ENCODE results near the gene MIS18A. TPM values are rescaled to one million over a fixed set of nuclear protein-coding genes. Genes with fewer than 3 reads are reported as not detected.

MIS18A gene
- total RNA-seq, 1 experiment from 2014 or later: 55.9 TPM

- TF ChIP-seq, protein P1, sequence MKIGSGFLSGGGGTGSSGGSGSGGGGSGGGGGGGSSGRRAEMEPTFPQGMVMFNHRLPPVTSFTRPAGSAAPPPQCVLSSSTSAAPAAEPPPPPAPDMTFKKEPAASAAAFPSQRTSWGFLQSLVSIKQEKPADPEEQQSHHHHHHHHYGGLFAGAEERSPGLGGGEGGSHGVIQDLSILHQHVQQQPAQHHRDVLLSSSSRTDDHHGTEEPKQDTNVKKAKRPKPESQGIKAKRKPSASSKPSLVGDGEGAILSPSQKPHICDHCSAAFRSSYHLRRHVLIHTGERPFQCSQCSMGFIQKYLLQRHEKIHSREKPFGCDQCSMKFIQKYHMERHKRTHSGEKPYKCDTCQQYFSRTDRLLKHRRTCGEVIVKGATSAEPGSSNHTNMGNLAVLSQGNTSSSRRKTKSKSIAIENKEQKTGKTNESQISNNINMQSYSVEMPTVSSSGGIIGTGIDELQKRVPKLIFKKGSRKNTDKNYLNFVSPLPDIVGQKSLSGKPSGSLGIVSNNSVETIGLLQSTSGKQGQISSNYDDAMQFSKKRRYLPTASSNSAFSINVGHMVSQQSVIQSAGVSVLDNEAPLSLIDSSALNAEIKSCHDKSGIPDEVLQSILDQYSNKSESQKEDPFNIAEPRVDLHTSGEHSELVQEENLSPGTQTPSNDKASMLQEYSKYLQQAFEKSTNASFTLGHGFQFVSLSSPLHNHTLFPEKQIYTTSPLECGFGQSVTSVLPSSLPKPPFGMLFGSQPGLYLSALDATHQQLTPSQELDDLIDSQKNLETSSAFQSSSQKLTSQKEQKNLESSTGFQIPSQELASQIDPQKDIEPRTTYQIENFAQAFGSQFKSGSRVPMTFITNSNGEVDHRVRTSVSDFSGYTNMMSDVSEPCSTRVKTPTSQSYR (CRISPR knock-in tag; IDR thresholded peaks at IDR 0.05): no peak
- TF ChIP-seq ZMAT4 (CRISPR knock-in tag; IDR thresholded peaks at IDR 0.05): no peak
- no peak for TF ChIP-seq NFYB (CRISPR knock-in tag; conservative IDR thresholded peaks at IDR 0.05; ENCODE audit: low read depth)
- no peak for TF ChIP-seq PREB (CRISPR knock-in tag; IDR thresholded peaks at IDR 0.05; ENCODE audit: borderline replicate concordance)
- TF ChIP-seq, protein P2, sequence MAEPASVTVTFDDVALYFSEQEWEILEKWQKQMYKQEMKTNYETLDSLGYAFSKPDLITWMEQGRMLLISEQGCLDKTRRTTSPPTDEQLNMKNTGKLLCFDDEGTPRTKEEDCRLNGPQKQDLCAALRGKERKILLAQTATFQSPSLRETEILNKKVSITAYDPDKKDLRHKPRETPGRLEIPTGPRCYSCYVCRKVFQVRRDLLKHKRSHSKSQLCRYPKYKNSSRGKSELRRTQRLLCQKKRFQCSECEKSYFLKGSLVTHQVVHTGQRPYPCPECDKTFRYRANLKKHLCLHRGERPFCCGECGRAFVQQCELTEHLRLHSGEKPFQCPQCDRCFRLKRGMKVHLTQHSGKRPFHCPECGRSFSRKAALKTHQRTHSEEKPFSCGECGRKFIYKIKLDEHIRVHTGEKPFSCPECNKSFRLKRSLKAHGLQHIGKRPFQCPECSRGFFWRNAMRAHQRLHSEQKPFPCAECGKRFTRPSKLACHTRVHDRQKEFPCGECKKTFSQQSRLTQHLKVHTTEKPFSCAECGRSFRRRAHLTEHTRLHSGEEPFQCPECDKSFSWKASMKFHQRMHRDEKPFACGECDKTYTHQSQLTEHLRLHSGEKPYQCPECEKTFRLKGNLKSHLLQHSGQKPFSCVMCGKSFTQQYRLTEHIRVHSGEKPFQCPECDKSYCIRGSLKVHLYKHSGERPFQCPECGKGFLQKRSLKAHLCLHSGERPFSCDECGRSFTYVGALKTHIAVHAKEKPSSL (CRISPR knock-in tag; conservative IDR thresholded peaks at IDR 0.05): no peak
- no peak for TF ChIP-seq TEAD4 (CRISPR knock-in tag; IDR thresholded peaks at IDR 0.05)
- TF ChIP-seq ZNF317 (CRISPR knock-in tag; IDR thresholded peaks at IDR 0.05; ENCODE audit: borderline replicate concordance, low read depth): no peak
These were observed 21.8 kb downstream of the MIS18A start (continued) for GRCh38 chr21:32256873-32257620.

DNA sequence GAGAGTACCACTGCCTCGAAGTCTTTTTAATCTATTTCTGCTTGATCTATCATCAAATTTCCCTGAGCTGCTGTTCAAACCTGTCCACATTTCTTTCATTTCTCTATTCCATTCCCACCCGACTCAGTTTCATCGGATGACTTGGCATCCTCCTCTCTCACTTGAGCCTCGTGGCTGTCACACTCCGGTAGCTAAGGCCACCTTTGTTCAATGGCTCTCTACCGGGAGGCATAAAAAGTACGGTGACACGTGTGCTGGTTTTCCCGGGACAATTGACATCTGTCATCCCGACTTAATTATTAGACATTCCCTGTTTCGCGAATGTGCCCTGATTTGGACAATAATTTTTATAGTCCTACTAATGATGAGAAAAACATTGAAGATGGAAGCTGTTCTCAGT lies 22.6 kb downstream of the MIS18A start:
- H3K27me3 Mint-ChIP-seq (ENCODE audit: low read depth): no peaks in the 10 kb centered on the region; the same call in 1 of the 2 replicates
- H3K9me3 Mint-ChIP-seq: peaks cover 4% of the 10 kb centered on the region; the same call in 1 of the 2 replicates
- ChIA-PET CTCF (interaction anchor here (4.1 kb wide), 1 partner anchor 264 kb away, joined by 26 read pairs; no protein-coding TSS in a partner anchor), POLR2A (no interaction called here)
- no peak for ATAC-seq
- H3K27ac Mint-ChIP-seq: no peak overlapping the region
- no peak for DNase-seq (ENCODE audit: low spot score)
- H3K4me1 Mint-ChIP-seq: peaks cover 5% of the 10 kb centered on the region
- H3K36me3 Mint-ChIP-seq: no peaks in the 10 kb centered on the region
- H3K4me3 Mint-ChIP-seq: no peak overlapping the region
- TF ChIP-seq, protein P3, sequence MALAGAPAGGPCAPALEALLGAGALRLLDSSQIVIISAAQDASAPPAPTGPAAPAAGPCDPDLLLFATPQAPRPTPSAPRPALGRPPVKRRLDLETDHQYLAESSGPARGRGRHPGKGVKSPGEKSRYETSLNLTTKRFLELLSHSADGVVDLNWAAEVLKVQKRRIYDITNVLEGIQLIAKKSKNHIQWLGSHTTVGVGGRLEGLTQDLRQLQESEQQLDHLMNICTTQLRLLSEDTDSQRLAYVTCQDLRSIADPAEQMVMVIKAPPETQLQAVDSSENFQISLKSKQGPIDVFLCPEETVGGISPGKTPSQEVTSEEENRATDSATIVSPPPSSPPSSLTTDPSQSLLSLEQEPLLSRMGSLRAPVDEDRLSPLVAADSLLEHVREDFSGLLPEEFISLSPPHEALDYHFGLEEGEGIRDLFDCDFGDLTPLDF (CRISPR knock-in tag; IDR thresholded peaks at IDR 0.05): no peak
- TF ChIP-seq FOXK1 (CRISPR knock-in tag; IDR thresholded peaks at IDR 0.05) (no peak), NR1H2 (CRISPR knock-in tag; IDR thresholded peaks at IDR 0.05) (no peak), MXD4 (CRISPR knock-in tag; IDR thresholded peaks at IDR 0.05; ENCODE audit: borderline replicate concordance) (no peak), CREB1 (CRISPR knock-in tag; IDR thresholded peaks at IDR 0.05) (no peak), TEAD1 (CRISPR knock-in tag; IDR thresholded peaks at IDR 0.05) (no peak), E2F5 (CRISPR knock-in tag; IDR thresholded peaks at IDR 0.05) (no peak), ZNF671 (CRISPR knock-in tag; IDR thresholded peaks at IDR 0.05) (no peak), GRHL2 (CRISPR knock-in tag; IDR thresholded peaks at IDR 0.05; ENCODE audit: insufficient replicate concordance, severe bottlenecking) (no peak), ZNF416 (CRISPR knock-in tag; IDR thresholded peaks at IDR 0.05) (no peak), MYBL2 (CRISPR knock-in tag; IDR thresholded peaks at IDR 0.05) (no peak), HMGA2 (CRISPR knock-in tag; IDR thresholded peaks at IDR 0.05) (no peak)
- TF ChIP-seq, protein P4, sequence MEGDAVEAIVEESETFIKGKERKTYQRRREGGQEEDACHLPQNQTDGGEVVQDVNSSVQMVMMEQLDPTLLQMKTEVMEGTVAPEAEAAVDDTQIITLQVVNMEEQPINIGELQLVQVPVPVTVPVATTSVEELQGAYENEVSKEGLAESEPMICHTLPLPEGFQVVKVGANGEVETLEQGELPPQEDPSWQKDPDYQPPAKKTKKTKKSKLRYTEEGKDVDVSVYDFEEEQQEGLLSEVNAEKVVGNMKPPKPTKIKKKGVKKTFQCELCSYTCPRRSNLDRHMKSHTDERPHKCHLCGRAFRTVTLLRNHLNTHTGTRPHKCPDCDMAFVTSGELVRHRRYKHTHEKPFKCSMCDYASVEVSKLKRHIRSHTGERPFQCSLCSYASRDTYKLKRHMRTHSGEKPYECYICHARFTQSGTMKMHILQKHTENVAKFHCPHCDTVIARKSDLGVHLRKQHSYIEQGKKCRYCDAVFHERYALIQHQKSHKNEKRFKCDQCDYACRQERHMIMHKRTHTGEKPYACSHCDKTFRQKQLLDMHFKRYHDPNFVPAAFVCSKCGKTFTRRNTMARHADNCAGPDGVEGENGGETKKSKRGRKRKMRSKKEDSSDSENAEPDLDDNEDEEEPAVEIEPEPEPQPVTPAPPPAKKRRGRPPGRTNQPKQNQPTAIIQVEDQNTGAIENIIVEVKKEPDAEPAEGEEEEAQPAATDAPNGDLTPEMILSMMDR (IDR thresholded peaks at IDR 0.05): no peak
- TF ChIP-seq, protein P5, sequence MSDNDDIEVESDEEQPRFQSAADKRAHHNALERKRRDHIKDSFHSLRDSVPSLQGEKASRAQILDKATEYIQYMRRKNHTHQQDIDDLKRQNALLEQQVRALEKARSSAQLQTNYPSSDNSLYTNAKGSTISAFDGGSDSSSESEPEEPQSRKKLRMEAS (CRISPR knock-in tag; IDR thresholded peaks at IDR 0.05): no peak
- TF ChIP-seq, protein P6, sequence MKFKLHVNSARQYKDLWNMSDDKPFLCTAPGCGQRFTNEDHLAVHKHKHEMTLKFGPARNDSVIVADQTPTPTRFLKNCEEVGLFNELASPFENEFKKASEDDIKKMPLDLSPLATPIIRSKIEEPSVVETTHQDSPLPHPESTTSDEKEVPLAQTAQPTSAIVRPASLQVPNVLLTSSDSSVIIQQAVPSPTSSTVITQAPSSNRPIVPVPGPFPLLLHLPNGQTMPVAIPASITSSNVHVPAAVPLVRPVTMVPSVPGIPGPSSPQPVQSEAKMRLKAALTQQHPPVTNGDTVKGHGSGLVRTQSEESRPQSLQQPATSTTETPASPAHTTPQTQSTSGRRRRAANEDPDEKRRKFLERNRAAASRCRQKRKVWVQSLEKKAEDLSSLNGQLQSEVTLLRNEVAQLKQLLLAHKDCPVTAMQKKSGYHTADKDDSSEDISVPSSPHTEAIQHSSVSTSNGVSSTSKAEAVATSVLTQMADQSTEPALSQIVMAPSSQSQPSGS (CRISPR knock-in tag; IDR thresholded peaks at IDR 0.05; ENCODE audit: borderline replicate concordance, low read depth): no peak

All from WTC11 (cell line).